B cell (primary cell): ENCODE measurements around the gene STAT5A. TPM values are rescaled to one million over a fixed set of nuclear protein-coding genes. Genes with fewer than 3 reads are reported as not detected.
A peak's percentile ranks its signal among the peaks of the same experiment; 100 is the strongest.
"Not testable (repeated sequence)": the region's sequence is repeated elsewhere in the genome, so short reads cannot be mapped to it uniquely, and the experiment has no call there.

Source experiments
- ATAC-seq: fragments of 200-7000 bp; cut with Tn5 transposase; one replicate; pipeline ENCODE4 v1.10.0; 2021; ENCODE audit warnings: low read depth, mild to moderate bottlenecking, moderate number of reproducible peaks, moderate library complexity
- CTCF ChIA-PET: fragments of 350-600 bp; sonication (Branson Sonifier 250); formaldehyde crosslinking; loops from one replicate; lab custom pipeline; 2021; ENCODE audit warnings: antibody characterized with exemption, inconsistent platforms; lab: Charles Lee
- POLR2A ChIA-PET: fragments of 350-600 bp; sonication (Branson Sonifier 250); formaldehyde crosslinking; loops from one replicate; lab custom pipeline; 2021; ENCODE audit warnings: antibody characterized with exemption; lab: Charles Lee
- DNase-seq: peaks from one replicate; pipeline ENCODE4 v3.0.0; 2013
- H2AFZ ChIP-seq: 2 replicates; pipeline ENCODE4 v1.6.1; 2012; ENCODE audit warnings: mild to moderate bottlenecking, low read depth, low read length; ENCODE audit not compliant: insufficient read depth, poor library complexity, severe bottlenecking
- H3K27ac ChIP-seq, 2 donors: 1 replicate in 1 of 2; 2 replicates in 1 of 2; pipeline ENCODE4 v1.5.1; 2012 to 2013; ENCODE audit warnings: low read length in 2 of 2, mild to moderate bottlenecking in 2 of 2, moderate library complexity in 1 of 2
- H3K27me3 ChIP-seq, 4 experiments: fragments of 200-600 bp in 1 of 4; sonication (generic) in 1 of 4; replicated peaks in 1 of 4; 1 replicate in 2 of 4; 2 replicates in 2 of 4; pipeline versions ENCODE4 v1.6.1 to v1.7.0; 2013 to 2016; ENCODE audit warnings: low read length in 3 of 4, mild to moderate bottlenecking in 2 of 4, mixed read lengths in 1 of 4, moderate library complexity in 1 of 4; ENCODE audit not compliant: insufficient read depth in 4 of 4, control insufficient read depth in 3 of 4; ENCODE audit errors: control extremely low read depth in 1 of 4
- H3K36me3 ChIP-seq, 2 experiments: replicated peaks in 1 of 2; 1 replicate in 1 of 2; 2 replicates in 1 of 2; pipeline versions ENCODE4 v1.6.1 to v1.7.1; 2013; ENCODE audit warnings: low read length in 1 of 2; ENCODE audit not compliant: insufficient read depth in 2 of 2, control insufficient read depth in 1 of 2; ENCODE audit errors: control extremely low read depth in 1 of 2, extremely low read depth in 1 of 2
- H3K4me1 ChIP-seq, 2 donors: fragments of 200-600 bp in 1 of 2; sonication (generic) in 1 of 2; 1 replicate in 1 of 2; 2 replicates in 1 of 2; pipeline versions ENCODE4 v1.5.1 to v1.6.1; 2013 to 2017; ENCODE audit warnings: low read length in 2 of 2; ENCODE audit not compliant: control insufficient read depth in 2 of 2, insufficient read depth in 2 of 2
- H3K4me2 ChIP-seq: replicated peaks from 2 replicates; pipeline ENCODE3; 2012; ENCODE audit warnings: mild to moderate bottlenecking, low read depth, low read length; ENCODE audit not compliant: poor library complexity, severe bottlenecking
- H3K4me3 ChIP-seq, 5 experiments: fragments of 200-600 bp in 1 of 5; sonication (generic) in 1 of 5; 1 replicate in 3 of 5; 2 replicates in 2 of 5; pipeline versions ENCODE4 v1.5.1 to v1.7.0; 2011 to 2016; ENCODE audit warnings: low read length in 4 of 5, mild to moderate bottlenecking in 4 of 5, low read depth in 2 of 5, control low read depth in 1 of 5, moderate library complexity in 1 of 5; ENCODE audit not compliant: insufficient read depth in 1 of 5; ENCODE audit errors: control extremely low read depth in 1 of 5, extremely low read depth in 1 of 5
- H3K79me2 ChIP-seq: fragments of 200-600 bp; sonication (generic); one replicate; pipeline ENCODE4 v1.6.0; 2016; ENCODE audit warnings: low read length; ENCODE audit not compliant: control insufficient read depth, insufficient read depth
- H3K9ac ChIP-seq: fragments of 200-600 bp; sonication (generic); 2 replicates; pipeline ENCODE4 v1.6.1; 2017; ENCODE audit warnings: mild to moderate bottlenecking, low read length, moderate library complexity
- H3K9me3 ChIP-seq, 3 donors: one replicate each; pipeline versions ENCODE4 v1.6.1 to v1.7.1; 2013; ENCODE audit warnings: low read length in 2 of 3; ENCODE audit not compliant: control insufficient read depth in 2 of 3, insufficient read depth in 1 of 3; ENCODE audit errors: control extremely low read depth in 1 of 3
- H4K20me1 ChIP-seq: 2 replicates; pipeline ENCODE4 v1.6.0; 2012; ENCODE audit warnings: mild to moderate bottlenecking, low read length; ENCODE audit not compliant: insufficient read depth, control insufficient read depth, poor library complexity, severe bottlenecking
- H3K27ac Mint-ChIP-seq: one replicate; pipeline ENCODE4 v1.8.0; 2021; ENCODE audit warnings: mixed read lengths
- H3K27me3 Mint-ChIP-seq: one replicate; pipeline ENCODE4 v1.8.0; 2021; ENCODE audit warnings: mixed read lengths
- H3K4me1 Mint-ChIP-seq: one replicate; pipeline ENCODE4 v1.8.0; 2021; ENCODE audit warnings: mixed read lengths
- H3K4me3 Mint-ChIP-seq: one replicate; pipeline ENCODE4 v1.8.0; 2021; ENCODE audit warnings: mixed read lengths
- H3K9me3 Mint-ChIP-seq: one replicate; pipeline ENCODE4 v1.8.0; 2022; ENCODE audit warnings: mixed read lengths; ENCODE audit not compliant: insufficient read depth
- EZH2 ChIP-seq: IDR thresholded peaks from 2 replicates; pipeline ENCODE4 v1.6.1; 2012; ENCODE audit warnings: borderline replicate concordance, low read depth, mild to moderate bottlenecking, moderate library complexity, low read length; ENCODE audit not compliant: insufficient read depth, poor library complexity, severe bottlenecking
- WGBS: methylation state at CpG from one replicate; pipeline ENCODE4 v1.1.5; 2013; ENCODE audit warnings: missing lambda C conversion rate; ENCODE audit not compliant: insufficient coverage; 5-methylcytosine and 5-hydroxymethylcytosine counted together
- intact Hi-C: fragments of 100-400 bp; cut with micrococcal nuclease; formaldehyde crosslinking; loops from one replicate; pipeline ENCODE4 v1.10.0; 2022
- polyA plus RNA-seq: library from polyadenylated mRNA; depleted of rRNA; stranded (reverse); fragments of >200 nt; gene quantifications from 2 replicates; pipeline ENCODE4 v1.2.3, GENCODE V29; 2012
- total RNA-seq, 2 donors: library from RNA; stranded (reverse); fragments of 120-200 nt in 1 of 2; gene quantifications; 1 replicate in 1 of 2; 2 replicates in 1 of 2; pipeline versions ENCODE4 v1.2.3 to v1.2.4, GENCODE V29; 2013 to 2022
- TF ChIP-seq, protein P1 (sequence below): fragments of 200-600 bp; IDR thresholded peaks from one replicate; pipeline ENCODE4 v1.8.0; 2022; ENCODE audit warnings: antibody characterized with exemption, mild to moderate bottlenecking

The STAT5A gene
- total and polyA plus RNA-seq, 2 donors (not counting 1 experiment from before 2014, with no cell fraction given), result 48.8 to 110 TPM

DNA sequence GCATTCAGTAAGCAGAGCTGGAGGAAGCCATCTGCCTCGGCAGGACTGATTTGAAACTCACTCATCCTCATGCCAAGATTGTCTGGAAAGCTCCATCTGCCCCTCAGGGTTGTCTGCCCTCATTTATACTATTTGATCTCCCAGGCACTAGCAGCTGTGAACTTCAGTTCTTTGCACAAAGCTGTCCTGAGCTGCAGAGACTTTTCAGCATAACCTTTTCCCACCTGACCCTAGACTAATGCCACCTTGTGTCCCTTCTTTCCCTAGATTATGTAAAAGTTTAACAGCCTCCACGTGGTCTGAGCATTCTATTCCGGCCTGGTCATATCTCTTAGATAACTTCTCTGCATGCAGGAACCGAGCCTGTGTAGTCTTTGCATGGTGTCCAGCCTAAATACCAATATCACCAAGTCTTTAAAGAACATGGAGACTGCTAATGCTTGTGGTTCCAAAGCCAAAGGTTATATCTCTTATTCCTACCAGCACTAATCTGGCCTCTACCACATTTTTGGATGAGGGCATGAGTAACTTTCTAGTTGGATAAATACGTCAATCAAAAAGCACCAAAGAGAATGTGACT is 29.1 kb downstream of the STAT5A start:
- no peak overlapping the region for H3K4me3 Mint-ChIP-seq
- DNase-seq, result no peak
- intact Hi-C loops, result no loop called here
- Histone ChIP-seq H3K79me2 (peaks cover 11% of the 10 kb centered on the region), H3K9ac (no peak overlapping the region), H3K27me3 (no peaks in the 10 kb centered on the region), H3K36me3 (peaks cover 0 to 37% of the 10 kb centered on the region in 2 experiments), H4K20me1 (peaks cover 7% of the 10 kb centered on the region), H3K4me2 (no peak overlapping the region), H3K4me3 (no peak overlapping the region), H3K27ac (no peak overlapping the region), H3K9me3 (no peaks in the 10 kb centered on the region), H2AFZ (no peak overlapping the region), H3K4me1 (peaks cover 43 to 60% of the 10 kb centered on the region in 2 donors)
- peaks cover 58% of the 10 kb centered on the region for H3K4me1 Mint-ChIP-seq
- ATAC-seq, result no peak
- 87% methylated on average over 5 of the region's 5 CpGs for WGBS
- no peaks in the 10 kb centered on the region for H3K9me3 Mint-ChIP-seq
- POLR2A ChIA-PET, result interaction anchor here (1.4 kb wide), 1 partner anchor 71 kb away, joined by 3 read pairs; the partner anchor contains the start of gene STAT3
- peak overlapping the region; percentile 17 for H3K27ac Mint-ChIP-seq
- no peaks in the 10 kb centered on the region for H3K27me3 Mint-ChIP-seq
- CTCF ChIA-PET, result interaction anchor here (0.9 to 20.6 kb wide), 8 partner anchors 71 to 214 kb away, joined by 3 to 546 read pairs (median 3); partner anchors contain the start of gene STAT3
- no peak for TF ChIP-seq EZH2
- TF ChIP-seq, protein P1, sequence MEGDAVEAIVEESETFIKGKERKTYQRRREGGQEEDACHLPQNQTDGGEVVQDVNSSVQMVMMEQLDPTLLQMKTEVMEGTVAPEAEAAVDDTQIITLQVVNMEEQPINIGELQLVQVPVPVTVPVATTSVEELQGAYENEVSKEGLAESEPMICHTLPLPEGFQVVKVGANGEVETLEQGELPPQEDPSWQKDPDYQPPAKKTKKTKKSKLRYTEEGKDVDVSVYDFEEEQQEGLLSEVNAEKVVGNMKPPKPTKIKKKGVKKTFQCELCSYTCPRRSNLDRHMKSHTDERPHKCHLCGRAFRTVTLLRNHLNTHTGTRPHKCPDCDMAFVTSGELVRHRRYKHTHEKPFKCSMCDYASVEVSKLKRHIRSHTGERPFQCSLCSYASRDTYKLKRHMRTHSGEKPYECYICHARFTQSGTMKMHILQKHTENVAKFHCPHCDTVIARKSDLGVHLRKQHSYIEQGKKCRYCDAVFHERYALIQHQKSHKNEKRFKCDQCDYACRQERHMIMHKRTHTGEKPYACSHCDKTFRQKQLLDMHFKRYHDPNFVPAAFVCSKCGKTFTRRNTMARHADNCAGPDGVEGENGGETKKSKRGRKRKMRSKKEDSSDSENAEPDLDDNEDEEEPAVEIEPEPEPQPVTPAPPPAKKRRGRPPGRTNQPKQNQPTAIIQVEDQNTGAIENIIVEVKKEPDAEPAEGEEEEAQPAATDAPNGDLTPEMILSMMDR, result no peak

DNA sequence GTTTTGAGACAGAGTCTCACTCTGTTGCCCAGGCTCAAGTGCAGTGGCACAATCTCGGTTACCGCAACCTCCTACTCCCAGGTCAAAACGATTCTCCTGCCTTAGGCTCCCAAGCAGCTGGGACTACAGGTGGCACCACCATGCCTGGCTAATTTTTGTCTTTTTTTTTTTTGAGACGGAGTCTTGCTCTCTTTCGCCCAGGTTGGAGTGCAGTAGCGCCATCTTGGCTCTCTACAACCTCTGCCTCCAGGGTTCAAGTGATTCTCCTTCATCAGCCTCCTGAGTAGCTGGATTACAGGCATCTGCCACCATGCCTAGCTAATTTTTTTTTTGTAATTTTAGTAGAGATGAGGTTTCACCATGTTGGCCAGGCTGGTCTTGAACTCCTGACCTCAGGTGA is 29.7 kb downstream of the STAT5A start:
- peaks cover 40 to 59% of the 10 kb centered on the region in 2 donors for H3K4me1 ChIP-seq
- H2AFZ ChIP-seq, H3K9me3 Mint-ChIP-seq, H3K4me3 Mint-ChIP-seq, H3K4me3 ChIP-seq, H3K9me3 ChIP-seq, DNase-seq, H3K27ac Mint-ChIP-seq, H3K4me2 ChIP-seq, H3K27me3 ChIP-seq, intact Hi-C loops, H3K9ac ChIP-seq, H3K27ac ChIP-seq, H3K27me3 Mint-ChIP-seq, H4K20me1 ChIP-seq, ATAC-seq: not testable (repeated sequence)
- POLR2A ChIA-PET, result interaction anchor here (0.7 kb wide), 1 partner anchor 88 kb away, joined by 3 read pairs; no protein-coding TSS in a partner anchor
- H3K36me3 ChIP-seq, result peaks cover 0 to 41% of the 10 kb centered on the region in 2 experiments
- CTCF ChIA-PET, result interaction anchor here (0.9 to 20.6 kb wide), 8 partner anchors 17 to 230 kb away, joined by 3 to 546 read pairs (median 4); partner anchors contain the start of gene STAT3
- peaks cover 58% of the 10 kb centered on the region for H3K4me1 Mint-ChIP-seq
- WGBS, result 96% methylated on average over 3 of the region's 6 CpGs
- peaks cover 12% of the 10 kb centered on the region for H3K79me2 ChIP-seq
